GM18517 (cell line): ENCODE data around the gene PMEPA1.

Source experiments
- ATAC-seq: cut with Tn5 transposase; IDR thresholded peaks from one replicate; pipeline ENCODE4 v1.9.1; 2021; ENCODE audit warnings: mild to moderate bottlenecking, moderate library complexity; ENCODE audit not compliant: unreplicated experiment

Gene PMEPA1

GRCh38 chr20:57664924-57665588, 44.8 kb downstream of the PMEPA1 start:
- ATAC-seq: no peak

DNA sequence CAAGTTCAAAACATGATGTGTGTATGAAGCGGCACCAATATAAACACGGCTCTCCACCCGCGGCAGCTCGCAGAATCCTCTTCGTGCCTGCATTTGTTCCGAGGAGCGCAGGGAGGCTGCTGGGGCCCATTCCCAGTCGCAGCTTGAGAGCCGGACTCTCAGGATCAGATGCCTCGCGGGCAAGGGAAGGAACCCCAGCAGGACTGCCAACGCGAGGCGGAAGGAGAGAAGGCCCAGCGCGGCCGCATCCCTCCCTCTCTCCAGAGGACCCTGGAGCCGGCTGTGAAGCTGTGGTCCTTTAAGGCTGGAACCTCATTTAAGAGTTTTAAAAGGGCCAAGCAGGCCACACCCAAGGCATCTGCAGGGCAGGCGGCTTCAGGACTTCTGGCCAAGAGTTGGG, 45.3 kb downstream of the PMEPA1 start:
- ATAC-seq: no peak

DNA sequence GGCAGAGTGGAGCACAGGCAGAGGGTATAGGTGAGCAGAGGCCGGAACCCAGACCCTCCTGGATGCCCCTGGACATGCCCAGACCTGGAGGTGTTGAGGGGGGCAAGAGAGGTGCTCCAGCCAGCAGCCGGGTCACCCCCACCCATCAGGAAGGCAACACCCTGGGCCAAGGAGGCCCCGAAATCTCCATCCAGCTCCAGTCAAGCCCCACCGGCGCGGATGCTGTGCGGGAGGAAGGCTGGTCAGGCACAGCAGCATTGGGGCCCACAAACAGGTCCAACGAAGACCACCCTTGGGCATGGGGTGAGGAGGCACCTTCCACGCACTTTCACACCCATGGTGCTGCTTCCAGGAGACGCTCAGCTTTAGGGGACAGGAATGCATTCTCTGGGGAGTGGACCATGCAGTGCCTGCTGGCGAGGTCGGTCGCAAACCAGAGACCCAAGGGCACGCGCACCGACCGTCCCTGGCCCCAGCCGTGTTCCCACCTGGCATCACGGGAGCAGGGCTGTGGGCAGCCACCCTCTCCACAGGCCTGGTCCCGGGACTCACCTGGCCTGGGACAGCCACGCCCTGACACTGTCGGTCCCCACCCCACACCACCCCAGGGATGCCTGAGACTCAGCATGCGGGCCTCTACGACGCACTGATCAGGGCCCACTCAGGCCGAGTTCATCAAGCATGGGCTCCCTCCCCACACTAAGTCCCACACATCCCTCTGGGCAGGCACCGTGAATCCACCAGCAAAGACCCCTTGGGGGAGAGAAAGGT, 45.9 kb downstream of the PMEPA1 start:
- ATAC-seq: no peak

DNA sequence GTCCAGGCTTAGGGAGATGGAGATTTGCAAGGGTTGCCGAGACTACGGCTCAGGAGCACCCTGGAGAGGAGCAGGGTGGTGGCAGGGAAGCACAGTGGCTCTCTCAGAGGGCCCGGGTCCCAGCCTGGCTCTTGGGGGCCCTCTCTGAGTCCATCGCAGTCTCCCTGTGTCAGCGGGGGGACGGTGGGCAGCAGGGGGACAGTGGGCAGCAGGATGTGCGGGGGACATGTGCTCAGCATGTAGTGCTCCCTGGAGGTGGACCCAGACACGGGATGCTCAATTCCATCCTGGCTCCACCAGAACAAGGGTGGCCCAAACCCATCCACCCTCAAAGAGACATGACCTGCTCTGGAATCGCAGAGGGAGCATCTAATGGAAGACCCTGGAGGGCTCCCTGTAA, 46.6 kb downstream of the PMEPA1 start:
- ATAC-seq: no peak

GRCh38 chr20:57662456-57663240, 47.2 kb downstream of the PMEPA1 start:
- no peak for ATAC-seq

DNA sequence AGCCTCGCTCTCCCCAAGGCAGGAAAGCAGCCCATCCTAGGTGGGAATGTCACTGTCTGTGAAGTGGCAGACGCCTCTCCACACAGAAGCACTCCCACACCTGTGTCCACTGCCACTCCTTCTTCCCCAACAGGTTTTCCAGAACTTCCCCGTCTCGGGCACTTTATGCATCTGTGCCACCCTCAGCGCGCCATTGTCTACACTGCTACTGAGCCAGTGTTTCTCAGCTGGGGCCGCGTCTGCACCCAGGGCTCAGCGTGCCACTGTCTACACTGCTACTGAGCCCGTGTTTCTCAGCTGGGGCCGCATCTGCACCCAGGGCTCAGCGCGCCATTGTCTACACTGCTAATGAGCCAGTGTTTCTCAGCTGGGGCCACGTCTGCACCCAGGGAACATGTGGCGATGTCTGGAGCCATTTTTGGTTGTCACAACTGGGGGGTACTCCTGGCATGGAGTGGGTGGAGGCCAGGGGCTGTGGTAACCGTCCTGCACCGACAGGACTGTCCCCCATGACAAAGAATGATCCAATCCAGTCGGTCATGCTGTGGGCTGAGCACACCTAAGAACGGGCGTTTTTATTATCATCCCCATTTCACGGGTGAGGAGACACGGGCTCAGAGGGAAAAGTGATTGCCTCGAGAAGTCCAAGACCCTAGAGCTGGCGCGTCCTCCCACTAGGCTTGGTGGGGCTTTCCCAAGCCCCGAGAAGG, 47.9 kb downstream of the PMEPA1 start:
- no peak for ATAC-seq

- no peak for ATAC-seq
These were observed 48.7 kb downstream of the PMEPA1 start for GRCh38 chr20:57660922-57661745.

DNA sequence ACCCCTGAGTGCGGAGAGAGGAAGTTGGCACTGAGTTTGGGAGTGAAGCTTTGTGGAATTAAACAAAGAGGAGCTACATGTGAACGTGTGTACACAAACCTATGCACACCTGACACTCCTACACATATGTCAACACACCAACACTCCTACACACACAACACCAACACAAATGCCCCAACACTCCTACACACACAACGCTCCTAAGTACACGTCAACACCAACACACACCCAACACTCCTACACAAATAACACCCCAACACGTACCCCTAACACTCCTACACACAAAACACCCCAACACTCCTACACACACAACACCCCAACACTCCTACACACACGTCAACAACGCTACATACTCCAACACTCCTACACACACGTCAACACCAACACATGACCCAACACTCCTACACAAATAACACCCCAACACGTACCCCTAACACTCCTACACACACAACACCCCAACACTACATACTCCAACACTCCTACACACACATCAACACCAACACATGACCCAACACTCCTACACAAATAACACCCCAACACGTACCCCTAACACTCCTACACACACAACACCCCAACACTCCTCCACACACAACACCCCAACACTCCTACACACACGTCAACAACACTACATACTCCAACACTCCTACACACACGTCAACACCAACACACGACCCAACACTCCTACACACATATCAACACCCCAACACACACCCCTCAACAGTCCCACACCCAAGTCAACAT, 49.5 kb downstream of the PMEPA1 start:
- ATAC-seq: no peak

DNA sequence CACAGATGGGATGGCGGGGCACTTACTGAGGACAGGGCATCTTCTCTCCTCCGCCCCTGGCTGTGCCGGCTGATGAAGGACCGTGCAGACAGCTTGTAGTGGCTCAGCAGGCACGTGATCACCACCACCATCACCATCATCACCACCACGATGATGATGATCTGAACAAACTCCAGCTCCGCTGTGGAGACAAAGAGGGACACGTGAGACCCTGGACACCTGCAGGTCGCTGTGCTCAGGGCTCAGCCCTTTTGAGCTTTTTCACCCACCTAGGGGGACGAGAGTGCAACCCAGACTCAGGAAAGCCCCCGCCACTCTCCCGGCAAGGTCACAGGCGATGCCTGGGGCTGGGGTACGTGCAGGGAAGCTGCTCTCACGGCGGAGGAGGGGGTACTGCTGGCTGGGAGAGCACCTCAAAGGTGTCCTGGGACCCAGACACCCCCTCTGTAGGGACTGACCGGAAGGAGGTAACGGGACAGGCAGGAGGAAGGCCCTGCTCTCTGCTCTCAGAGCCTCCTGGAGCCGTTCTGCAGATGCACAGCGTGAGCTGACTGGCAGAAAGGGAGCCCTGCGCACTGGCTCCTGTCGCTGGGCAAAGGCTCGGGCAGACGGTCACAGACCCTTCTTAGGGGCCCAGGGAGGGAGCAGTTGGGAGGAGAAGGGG, 50.2 kb downstream of the PMEPA1 start:
- no peak for ATAC-seq

DNA sequence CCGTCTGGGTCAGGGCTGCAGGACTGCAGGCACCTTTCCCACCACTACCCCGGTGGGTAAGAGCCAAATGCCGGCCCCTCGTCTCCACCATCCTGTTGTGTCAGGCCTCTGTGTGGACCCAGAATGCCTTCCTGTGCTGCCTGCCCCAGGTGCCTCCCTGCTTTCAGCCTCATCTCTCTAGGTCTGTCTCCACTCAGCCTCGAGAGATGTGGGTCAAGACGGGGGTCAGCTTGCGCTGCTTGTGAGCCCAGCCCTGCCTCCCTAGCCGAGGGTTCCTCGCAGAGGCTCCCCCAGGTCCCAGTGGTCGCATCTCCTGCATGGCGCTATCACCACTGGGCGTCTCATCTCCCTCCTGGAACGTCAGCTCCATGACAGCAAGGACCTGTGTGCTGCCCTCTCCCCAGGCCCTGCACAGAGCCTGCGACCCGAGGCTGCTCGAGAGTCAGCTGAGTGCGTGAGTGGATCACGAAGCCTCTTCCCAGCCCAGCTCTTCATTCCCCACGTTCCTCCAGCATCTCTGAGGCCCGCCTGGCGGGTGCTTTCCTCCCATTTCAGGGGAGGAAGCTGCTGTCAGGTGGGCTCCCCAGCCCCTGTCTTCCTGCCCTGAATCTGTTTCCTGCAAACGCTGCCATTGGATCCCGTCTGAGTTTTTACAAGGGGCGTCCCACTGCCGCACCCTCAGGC, 50.8 kb downstream of the PMEPA1 start:
- ATAC-seq: no peak

DNA sequence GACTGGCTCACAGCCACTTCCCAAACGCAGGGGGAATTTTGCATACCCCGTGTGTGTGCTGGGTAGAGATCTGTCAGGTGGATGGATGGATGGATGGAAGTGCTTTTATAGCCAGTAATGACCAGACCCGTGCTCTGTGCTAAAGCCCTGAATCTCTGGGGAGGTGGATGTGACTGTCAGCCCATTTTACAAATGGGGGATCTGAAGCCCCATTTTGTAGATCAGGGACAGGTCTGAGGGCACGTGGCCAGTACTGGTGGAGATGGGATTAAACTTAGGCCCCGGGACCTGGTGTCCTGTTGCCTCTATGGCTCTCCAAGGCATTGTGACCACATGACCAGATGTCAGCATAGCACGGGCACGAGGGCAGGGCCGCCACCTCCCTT, 51.4 kb downstream of the PMEPA1 start:
- ATAC-seq: no peak

DNA sequence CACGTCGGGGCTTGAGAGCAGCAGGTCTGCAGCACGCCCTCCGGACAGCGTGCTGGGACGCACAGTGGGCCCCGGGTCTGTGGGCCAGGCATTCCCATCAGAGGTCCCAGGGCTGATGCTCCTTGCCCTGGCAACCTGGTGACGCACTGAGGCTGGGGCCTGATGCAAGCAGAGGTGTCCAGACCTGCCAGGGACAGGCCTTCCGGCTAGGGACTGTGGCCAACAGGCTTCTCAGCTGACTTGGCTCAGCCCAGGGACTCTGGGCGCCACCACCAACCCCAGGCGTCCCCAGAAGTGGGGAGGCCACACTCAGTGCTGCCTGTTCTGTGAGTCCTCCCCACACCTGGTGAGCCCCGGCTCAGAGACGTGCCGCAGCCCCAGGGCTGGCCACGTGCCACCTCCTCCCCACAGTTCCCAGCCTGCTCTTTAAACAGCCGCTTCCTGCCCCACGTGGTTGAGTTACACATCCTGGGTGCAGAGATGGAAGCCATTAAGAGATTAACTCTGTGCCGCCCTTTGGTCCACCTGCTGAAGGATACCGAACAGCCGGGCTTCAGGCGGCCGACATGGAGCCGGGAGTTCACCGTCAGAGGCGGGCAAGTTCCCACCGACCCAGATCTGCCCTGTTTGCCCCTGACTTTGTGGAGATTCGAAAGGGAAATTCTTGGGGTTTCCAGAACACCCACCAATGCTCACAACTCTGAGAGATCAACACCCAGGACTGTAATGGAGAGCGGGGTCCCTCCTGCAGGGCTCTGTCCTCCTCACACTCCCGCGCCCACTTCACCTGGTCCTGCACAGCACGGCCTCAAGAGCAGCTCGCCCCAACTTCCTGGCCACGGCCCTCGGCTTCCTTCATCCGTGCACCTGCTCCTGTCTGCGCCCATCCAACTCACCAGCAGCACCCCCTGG, 52.0 kb downstream of the PMEPA1 start:
- ATAC-seq: no peak

GRCh38 chr20:57656821-57657534, 52.8 kb downstream of the PMEPA1 start:
- ATAC-seq: no peak

- no peak for ATAC-seq
These were observed 53.5 kb downstream of the PMEPA1 start for GRCh38 chr20:57656252-57656820.

- no peak for ATAC-seq
These were observed 54.0 kb downstream of the PMEPA1 start for GRCh38 chr20:57655809-57656155.

DNA sequence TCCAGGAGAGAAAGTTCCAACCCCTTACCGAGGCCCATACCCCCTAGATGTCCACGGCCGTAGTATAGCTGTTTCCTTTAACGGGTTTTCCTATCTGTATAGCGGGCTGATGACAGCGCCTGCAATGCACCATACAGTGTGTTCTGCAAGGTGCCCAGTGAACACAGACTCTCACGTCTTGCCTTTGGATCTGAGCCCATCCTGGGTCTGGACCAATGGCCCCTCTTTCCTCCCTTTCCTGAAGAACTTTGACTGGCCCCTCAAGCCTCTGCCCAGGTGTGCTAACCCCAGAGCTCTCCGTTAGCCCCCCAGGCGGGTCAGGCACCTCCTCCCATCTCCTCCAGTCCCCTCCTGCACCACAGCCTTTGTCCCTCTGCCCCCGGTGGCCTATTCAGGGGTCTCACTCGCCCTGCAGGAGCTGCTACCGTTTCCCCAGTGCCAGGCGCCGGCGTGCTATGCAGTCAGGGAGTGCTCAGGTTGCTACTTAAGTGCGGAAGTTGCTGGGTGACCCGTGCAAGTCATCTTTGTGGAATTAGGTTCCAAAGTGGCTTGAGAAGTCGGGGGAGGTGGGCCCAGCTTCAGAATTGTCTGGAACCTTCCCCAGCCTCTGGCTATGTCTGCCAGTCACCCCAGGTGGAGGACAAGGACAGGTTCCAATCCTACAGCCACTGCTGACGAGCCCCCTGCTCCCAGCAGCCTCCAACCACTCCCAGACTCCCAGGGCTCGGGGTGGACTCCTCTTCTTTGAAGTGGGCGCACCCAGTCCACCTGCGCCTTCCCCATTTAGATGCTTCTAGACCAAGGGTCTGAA, 54.6 kb downstream of the PMEPA1 start:
- ATAC-seq: no peak
